OCI-LY1 (cell line): Measurements from ENCODE around the gene TM9SF4.

Experiments used
- H2AFZ ChIP-seq: fragments of 200-600 bp; sonication (generic), shearing (Covaris generic); 2 replicates; pipeline ENCODE4 v1.6.0; 2014; ENCODE audit warnings: antibody characterized with exemption, mild to moderate bottlenecking, low read length
- H3F3A ChIP-seq: fragments of 200-600 bp; sonication (generic), shearing (Covaris generic); 2 replicates; pipeline ENCODE4 v1.6.0; 2014; ENCODE audit warnings: mild to moderate bottlenecking, antibody characterized with exemption, low read length, moderate library complexity; ENCODE audit not compliant: insufficient read depth
- H3K27ac ChIP-seq: fragments of 200-600 bp; sonication (generic); 2 replicates; pipeline ENCODE4 v1.5.1; 2014; ENCODE audit warnings: low read length, mixed run types, mild to moderate bottlenecking, low read depth; ENCODE audit not compliant: poor library complexity, severe bottlenecking
- H3K27me3 ChIP-seq: fragments of 200-600 bp; sonication (generic); 2 replicates; pipeline ENCODE4 v1.6.0; 2014; ENCODE audit warnings: antibody characterized with exemption, mild to moderate bottlenecking, low read length, moderate library complexity; ENCODE audit not compliant: insufficient read depth
- H3K36me3 ChIP-seq: fragments of 200-600 bp; sonication (generic); 2 replicates; pipeline ENCODE4 v1.6.1; 2014; ENCODE audit warnings: mild to moderate bottlenecking, antibody characterized with exemption, low read length, moderate library complexity, mixed read lengths; ENCODE audit not compliant: insufficient read depth
- H3K4me1 ChIP-seq: fragments of 200-600 bp; sonication (generic); 2 replicates; pipeline ENCODE4 v1.5.1; 2014; ENCODE audit warnings: mild to moderate bottlenecking, low read length, moderate library complexity; ENCODE audit not compliant: insufficient read depth, severe bottlenecking
- H3K4me2 ChIP-seq: fragments of 200-600 bp; sonication (generic), shearing (Covaris generic); 2 replicates; pipeline ENCODE4 v1.6.1; 2014; ENCODE audit warnings: low read length
- H3K4me3 ChIP-seq: fragments of 200-600 bp; sonication (generic); 2 replicates; pipeline ENCODE4 v1.5.1; 2014; ENCODE audit warnings: low read length, low read depth, mild to moderate bottlenecking, mixed read lengths; ENCODE audit not compliant: poor library complexity, severe bottlenecking
- H3K79me2 ChIP-seq: fragments of 200-600 bp; shearing (Covaris generic); 2 replicates; pipeline ENCODE4 v1.6.1; 2016; ENCODE audit warnings: mixed run types, low read length, mixed read lengths; ENCODE audit not compliant: insufficient read depth
- H3K9ac ChIP-seq: fragments of 200-600 bp; sonication (generic), shearing (Covaris generic); 2 replicates; pipeline ENCODE4 v1.6.1; 2014; ENCODE audit warnings: mild to moderate bottlenecking, low read length, mixed read lengths
- H3K9me2 ChIP-seq: fragments of 200-600 bp; sonication (generic), shearing (Covaris generic); 2 replicates; pipeline ENCODE4 v1.6.1; 2014; ENCODE audit warnings: low read depth, mild to moderate bottlenecking, low read length, mixed read lengths
- H3K9me3 ChIP-seq: fragments of 200-600 bp; shearing (Covaris generic); 2 replicates; pipeline ENCODE4 v1.6.1; 2014; ENCODE audit warnings: low read length, mixed read lengths
- H4K20me1 ChIP-seq: fragments of 200-600 bp; sonication (generic), shearing (Covaris generic); 2 replicates; pipeline ENCODE4 v1.6.0; 2016; ENCODE audit warnings: mild to moderate bottlenecking, low read length; ENCODE audit not compliant: insufficient read depth
- EZH2 ChIP-seq: fragments of 200-600 bp; sonication (generic), shearing (Covaris generic); IDR thresholded peaks from 2 replicates; pipeline ENCODE4 v1.8.0; 2017; ENCODE audit warnings: borderline replicate concordance, mixed run types, mild to moderate bottlenecking, antibody characterized with exemption, low read length, moderate library complexity, mixed read lengths
- TF ChIP-seq, protein P1 (sequence below): fragments of 200-600 bp; sonication (generic), shearing (Covaris generic); IDR thresholded peaks from 2 replicates; pipeline ENCODE4 v1.5.1; 2017; ENCODE audit warnings: mild to moderate bottlenecking, antibody characterized with exemption, low read length, moderate library complexity, mixed read lengths

TM9SF4 gene

DNA sequence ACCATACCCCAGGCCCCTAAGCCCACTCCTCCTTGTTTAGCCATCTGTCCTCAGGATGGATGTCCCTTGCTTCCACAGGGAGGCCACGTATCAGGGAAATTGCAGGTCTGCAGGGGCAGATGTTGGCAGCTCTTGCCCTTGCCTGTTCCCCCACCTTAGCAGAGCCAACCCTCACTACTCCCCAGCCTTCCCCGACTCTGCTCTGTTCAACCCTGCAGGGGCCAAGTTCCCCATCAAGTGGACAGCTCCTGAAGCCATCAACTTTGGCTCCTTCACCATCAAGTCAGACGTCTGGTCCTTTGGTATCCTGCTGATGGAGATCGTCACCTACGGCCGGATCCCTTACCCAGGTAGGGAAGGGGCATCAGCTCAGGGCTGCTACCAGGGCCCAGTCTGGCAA lies 10.7 kb upstream of the TM9SF4 start:
- Histone ChIP-seq H3K4me3 (no peak overlapping the region), H3K9me2 (no peaks in the 10 kb centered on the region), H3F3A (no peaks in the 10 kb centered on the region), H3K9ac (no peak overlapping the region), H3K27ac (no peak overlapping the region), H3K36me3 (no peaks in the 10 kb centered on the region), H2AFZ (no peak overlapping the region), H3K4me2 (no peak overlapping the region), H4K20me1 (no peaks in the 10 kb centered on the region), H3K79me2 (no peaks in the 10 kb centered on the region), H3K27me3 (peaks cover 16% of the 10 kb centered on the region; the same call in 1 of the 2 replicates), H3K4me1 (no peaks in the 10 kb centered on the region), H3K9me3 (no peaks in the 10 kb centered on the region)
- TF ChIP-seq, protein P1, sequence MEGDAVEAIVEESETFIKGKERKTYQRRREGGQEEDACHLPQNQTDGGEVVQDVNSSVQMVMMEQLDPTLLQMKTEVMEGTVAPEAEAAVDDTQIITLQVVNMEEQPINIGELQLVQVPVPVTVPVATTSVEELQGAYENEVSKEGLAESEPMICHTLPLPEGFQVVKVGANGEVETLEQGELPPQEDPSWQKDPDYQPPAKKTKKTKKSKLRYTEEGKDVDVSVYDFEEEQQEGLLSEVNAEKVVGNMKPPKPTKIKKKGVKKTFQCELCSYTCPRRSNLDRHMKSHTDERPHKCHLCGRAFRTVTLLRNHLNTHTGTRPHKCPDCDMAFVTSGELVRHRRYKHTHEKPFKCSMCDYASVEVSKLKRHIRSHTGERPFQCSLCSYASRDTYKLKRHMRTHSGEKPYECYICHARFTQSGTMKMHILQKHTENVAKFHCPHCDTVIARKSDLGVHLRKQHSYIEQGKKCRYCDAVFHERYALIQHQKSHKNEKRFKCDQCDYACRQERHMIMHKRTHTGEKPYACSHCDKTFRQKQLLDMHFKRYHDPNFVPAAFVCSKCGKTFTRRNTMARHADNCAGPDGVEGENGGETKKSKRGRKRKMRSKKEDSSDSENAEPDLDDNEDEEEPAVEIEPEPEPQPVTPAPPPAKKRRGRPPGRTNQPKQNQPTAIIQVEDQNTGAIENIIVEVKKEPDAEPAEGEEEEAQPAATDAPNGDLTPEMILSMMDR: no peak
- TF ChIP-seq EZH2: no peak

DNA sequence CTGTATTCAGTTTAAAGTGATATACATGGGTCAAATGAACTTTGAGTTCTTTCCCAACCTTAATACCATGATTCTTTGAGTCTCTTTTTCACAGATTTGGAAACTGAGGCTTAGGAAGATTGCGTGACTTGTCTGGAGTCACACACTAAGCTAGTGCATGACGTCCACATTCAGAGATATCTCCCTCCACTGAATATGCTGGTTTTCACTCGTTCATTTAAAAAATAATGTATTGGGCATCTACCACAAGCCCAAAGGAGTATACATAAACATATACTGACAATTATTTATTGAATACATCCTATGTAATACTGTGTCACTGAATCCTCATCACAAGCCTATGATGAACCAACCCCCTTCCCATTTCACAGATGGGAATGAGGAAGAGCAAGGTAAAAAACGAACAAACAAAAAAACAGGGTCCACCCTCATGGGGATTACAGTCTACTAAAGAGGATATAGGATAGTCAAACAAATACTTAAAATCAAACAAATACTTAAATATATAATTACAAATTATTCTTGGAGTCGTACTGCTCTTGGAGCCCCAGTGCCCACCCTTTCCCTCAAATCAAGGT lies 611 bp upstream of the TM9SF4 start:
- peak overlapping the region; percentile 80 for H3K4me3 ChIP-seq

DNA sequence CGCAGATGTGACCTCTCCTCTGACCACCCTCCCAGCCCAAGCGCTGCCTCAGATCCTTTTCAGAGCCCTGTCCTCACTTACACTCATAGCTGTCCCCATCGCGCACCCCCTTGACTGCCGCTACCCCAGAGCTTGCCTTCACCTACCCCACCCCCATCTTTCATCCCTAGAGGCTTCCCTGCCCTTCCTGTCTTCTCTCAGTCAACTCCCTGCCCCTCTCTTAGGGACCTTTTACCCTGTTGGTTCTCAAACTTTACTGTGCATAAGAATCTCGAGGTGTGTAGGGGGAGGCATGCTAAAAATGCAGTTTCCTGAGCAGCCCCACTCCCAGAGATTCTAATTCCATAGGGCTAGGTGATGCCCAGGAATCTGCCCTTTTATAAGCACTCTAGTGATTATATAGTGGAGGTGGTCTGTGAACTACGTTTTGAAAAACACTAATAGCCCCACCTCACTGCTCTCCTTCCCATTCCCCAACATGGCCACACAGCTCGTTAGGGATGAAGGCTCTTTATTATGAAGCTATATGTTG lies 725 bp downstream of the TM9SF4 start:
- no peaks in the 10 kb centered on the region for H3K36me3 ChIP-seq
- H3K4me1 ChIP-seq: peaks cover 15% of the 10 kb centered on the region
- peak overlapping the region; percentile 80 for H3K4me3 ChIP-seq
- no peaks in the 10 kb centered on the region for H3F3A ChIP-seq
- H3K4me2 ChIP-seq: peak overlapping the region; percentile 90
- H3K79me2 ChIP-seq: peaks cover 50% of the 10 kb centered on the region
- no peaks in the 10 kb centered on the region for H3K9me2 ChIP-seq
- no peaks in the 10 kb centered on the region for H3K27me3 ChIP-seq
- H3K9ac ChIP-seq: peak overlapping the region; percentile 83
- no peaks in the 10 kb centered on the region for H4K20me1 ChIP-seq
- H2AFZ ChIP-seq: no peak overlapping the region
- peak overlapping the region; percentile 75 for H3K27ac ChIP-seq
- H3K9me3 ChIP-seq: no peaks in the 10 kb centered on the region
- no peak for TF ChIP-seq EZH2
- TF ChIP-seq, protein P1: no peak

More for the DNA sequence above, 611 bp upstream of the TM9SF4 start:
- Histone ChIP-seq H3F3A (no peaks in the 10 kb centered on the region), H2AFZ (peak overlapping the region; percentile 97), H3K27me3 (no peaks in the 10 kb centered on the region), H3K36me3 (no peaks in the 10 kb centered on the region), H3K9me3 (no peaks in the 10 kb centered on the region), H3K9me2 (no peaks in the 10 kb centered on the region), H3K27ac (no peak overlapping the region), H3K4me1 (peaks cover 15% of the 10 kb centered on the region), H3K9ac (no peak overlapping the region), H3K79me2 (peaks cover 40% of the 10 kb centered on the region), H3K4me2 (no peak overlapping the region; the same call in 1 of the 2 replicates), H4K20me1 (no peaks in the 10 kb centered on the region)
- no peak for TF ChIP-seq EZH2
- TF ChIP-seq, protein P1: no peak
